ENCODE measurements around the gene WWOX.
"Not testable (repeated sequence)": the region's sequence is repeated elsewhere in the genome, so short reads cannot be mapped to it uniquely, and the experiment has no call there.

The WWOX gene

GRCh38 chr16:79202977-79203376, 1103.5 kb downstream of the WWOX start:
- Mint-ChIP-seq H3K9me3 (peaks cover 0 to 6% of the 10 kb centered on the region in 2 donors), H3K27ac (peak overlapping the region in 1 of 2 donors; percentile 22), H3K4me1 (no peaks in the 10 kb centered on the region), H3K4me3 (no peak overlapping the region), H3K27me3 (no peaks in the 10 kb centered on the region)
- DNase-seq (no peak), ATAC-seq (no peak)

DNA sequence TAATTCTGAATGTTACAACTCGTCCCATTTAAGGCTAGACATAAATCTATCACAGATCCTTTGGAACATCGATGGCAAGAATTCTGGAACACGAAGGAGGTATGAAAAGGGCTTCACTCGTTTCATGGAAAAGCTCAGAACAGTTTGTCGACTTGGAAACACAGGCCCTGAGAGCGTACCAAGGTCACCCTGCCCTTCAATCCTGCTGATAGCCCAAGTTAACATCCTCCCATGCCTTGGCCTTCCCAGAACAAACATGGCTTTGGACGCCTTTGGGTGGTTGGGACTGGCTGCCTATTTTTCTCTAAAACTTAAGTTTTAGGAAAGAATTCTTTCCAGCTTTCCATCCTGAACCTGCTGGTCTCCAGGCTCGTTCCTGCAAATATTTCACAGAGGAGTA, 1105.0 kb downstream of the WWOX start:
- Mint-ChIP-seq H3K4me1 (no peaks in the 10 kb centered on the region), H3K27ac (no peak overlapping the region), H3K27me3 (no peaks in the 10 kb centered on the region), H3K9me3 (peaks cover 0 to 6% of the 10 kb centered on the region in 2 donors), H3K4me3 (no peak overlapping the region)
- DNase-seq (no peak), ATAC-seq (no peak)

- ATAC-seq (no peak), DNase-seq (no peak)
- H3K4me1 Mint-ChIP-seq: peaks cover 4% of the 10 kb centered on the region
- H3K27me3 Mint-ChIP-seq: no peaks in the 10 kb centered on the region
- H3K9me3 Mint-ChIP-seq: no peaks in the 10 kb centered on the region
- H3K4me3 Mint-ChIP-seq: no peak overlapping the region
- no peak overlapping the region for H3K27ac Mint-ChIP-seq
Measured at GRCh38 chr16:79206889-79207288, 1107.4 kb downstream of the WWOX start.

DNA sequence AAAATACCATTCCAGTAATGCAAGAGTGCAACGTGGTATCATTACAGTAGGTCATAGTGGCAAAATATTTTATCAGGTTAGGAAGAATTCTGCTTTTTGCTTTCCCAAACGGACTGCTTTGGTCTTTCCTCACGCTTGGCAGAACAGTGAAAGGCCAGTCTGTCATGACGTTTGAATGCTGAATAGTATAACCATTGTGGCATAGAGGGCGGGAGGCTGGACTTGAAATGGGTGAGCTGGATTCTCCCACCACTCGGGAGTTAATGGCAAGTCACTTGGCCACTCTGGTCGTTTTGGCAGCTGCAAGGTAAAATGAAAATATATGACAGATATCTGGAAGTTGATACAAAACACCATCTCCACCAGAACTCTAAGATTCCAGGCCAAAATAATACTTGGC, 1109.9 kb downstream of the WWOX start:
- no peak overlapping the region for H3K4me3 Mint-ChIP-seq
- H3K4me1 Mint-ChIP-seq: peaks cover 4% of the 10 kb centered on the region
- H3K27me3 Mint-ChIP-seq: no peaks in the 10 kb centered on the region
- no peak overlapping the region for H3K27ac Mint-ChIP-seq
- H3K9me3 Mint-ChIP-seq: peaks cover 5 to 8% of the 10 kb centered on the region in 2 donors
- DNase-seq: no peak
- no peak for ATAC-seq

GRCh38 chr16:79210607-79211006, 1111.2 kb downstream of the WWOX start:
- Mint-ChIP-seq H3K9me3 (peaks cover 6 to 9% of the 10 kb centered on the region in 2 donors), H3K27me3 (no peaks in the 10 kb centered on the region), H3K27ac (no peak overlapping the region), H3K4me3 (no peak overlapping the region), H3K4me1 (peaks cover 4% of the 10 kb centered on the region)
- DNase-seq (no peak), ATAC-seq (peak; percentile 72)

DNA sequence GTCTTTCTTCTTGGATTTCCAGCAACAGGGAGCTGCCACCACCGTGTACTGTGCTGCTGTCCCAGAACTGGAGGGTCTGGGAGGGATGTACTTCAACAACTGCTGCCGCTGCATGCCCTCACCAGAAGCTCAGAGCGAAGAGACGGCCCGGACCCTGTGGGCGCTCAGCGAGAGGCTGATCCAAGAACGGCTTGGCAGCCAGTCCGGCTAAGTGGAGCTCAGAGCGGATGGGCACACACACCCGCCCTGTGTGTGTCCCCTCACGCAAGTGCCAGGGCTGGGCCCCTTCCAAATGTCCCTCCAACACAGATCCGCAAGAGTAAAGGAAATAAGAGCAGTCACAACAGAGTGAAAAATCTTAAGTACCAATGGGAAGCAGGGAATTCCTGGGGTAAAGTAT, 1112.1 kb downstream of the WWOX start:
- Mint-ChIP-seq H3K27me3 (no peaks in the 10 kb centered on the region), H3K4me3 (no peak overlapping the region), H3K4me1 (peaks cover 4% of the 10 kb centered on the region), H3K9me3 (peaks cover 11 to 14% of the 10 kb centered on the region in 2 donors), H3K27ac (no peak overlapping the region)
- no peak for ATAC-seq
- no peak for DNase-seq

GRCh38 chr16:79212114-79212791, 1112.8 kb downstream of the WWOX start:
- ATAC-seq: no peak
- no peak overlapping the region for H3K4me3 Mint-ChIP-seq
- no peak for DNase-seq
- peaks cover 11 to 14% of the 10 kb centered on the region in 2 donors for H3K9me3 Mint-ChIP-seq
- peaks cover 5% of the 10 kb centered on the region for H3K4me1 Mint-ChIP-seq
- H3K27ac Mint-ChIP-seq: no peak overlapping the region
- H3K27me3 Mint-ChIP-seq: no peaks in the 10 kb centered on the region

- Mint-ChIP-seq H3K9me3 (peaks cover 11 to 14% of the 10 kb centered on the region in 2 donors), H3K27me3 (no peaks in the 10 kb centered on the region), H3K4me3 (no peak overlapping the region), H3K4me1 (peaks cover 10% of the 10 kb centered on the region), H3K27ac (no peak overlapping the region)
- DNase-seq: no peak
- ATAC-seq: no peak
Measured at GRCh38 chr16:79213214-79213613, 1113.8 kb downstream of the WWOX start.

DNA sequence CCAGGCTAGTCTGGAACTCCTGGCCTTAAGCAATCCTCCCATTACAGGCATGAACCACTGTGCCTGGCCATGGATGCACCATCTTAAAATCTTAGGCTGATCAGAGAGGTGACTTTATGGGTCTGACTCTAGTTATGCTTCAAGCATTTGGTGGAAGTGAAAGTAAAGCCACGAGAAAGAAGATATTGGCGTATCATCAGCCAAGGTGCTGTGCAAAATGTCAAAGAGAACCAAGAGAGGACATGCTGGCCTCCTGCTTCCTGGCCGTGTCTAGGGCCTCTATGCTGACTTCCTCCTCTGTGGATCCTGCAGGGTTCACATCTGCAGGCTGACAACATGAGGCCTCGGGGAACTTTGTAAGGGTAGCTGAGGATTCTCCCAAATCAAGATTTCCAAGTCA, 1115.8 kb downstream of the WWOX start:
- Mint-ChIP-seq H3K27me3 (no peaks in the 10 kb centered on the region), H3K9me3 (peaks cover 11 to 14% of the 10 kb centered on the region in 2 donors), H3K27ac (no peak overlapping the region), H3K4me1 (peaks cover 10% of the 10 kb centered on the region), H3K4me3 (no peak overlapping the region)
- ATAC-seq (no peak), DNase-seq (no peak)

DNA sequence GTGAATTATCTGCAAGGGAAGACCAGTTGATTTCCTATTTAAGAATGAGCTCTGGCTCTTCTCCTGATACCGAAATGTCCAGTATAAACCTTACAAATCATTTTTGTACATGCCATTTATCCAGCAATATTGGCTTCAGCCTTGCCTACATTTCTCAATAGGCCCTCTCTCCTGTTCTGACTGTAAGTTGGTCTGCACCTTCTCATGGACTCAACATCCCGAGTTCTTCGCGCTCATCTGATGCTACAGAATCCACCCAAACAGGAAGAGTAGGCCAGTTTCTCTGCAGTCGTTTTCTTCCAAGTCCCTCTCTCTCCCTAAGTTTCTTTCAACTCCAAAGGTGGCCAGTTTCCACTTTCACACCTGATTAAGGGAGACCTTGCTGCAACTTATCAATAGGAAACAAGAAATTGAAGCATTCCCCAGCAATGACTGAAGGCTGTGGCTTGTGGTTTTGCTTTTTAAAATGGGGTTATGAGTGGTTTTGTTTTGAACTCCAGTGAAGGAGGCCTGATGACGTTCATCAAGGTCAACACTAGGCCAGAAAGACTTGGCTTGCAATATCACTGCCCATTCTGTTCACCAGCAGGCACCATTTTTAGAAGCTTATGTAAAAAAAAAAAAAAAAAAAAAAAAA, 1118.0 kb downstream of the WWOX start:
- no peak overlapping the region for H3K4me3 Mint-ChIP-seq
- H3K27ac Mint-ChIP-seq: no peak overlapping the region
- peaks cover under 1% of the 10 kb centered on the region for H3K27me3 Mint-ChIP-seq
- peaks cover 6% of the 10 kb centered on the region for H3K4me1 Mint-ChIP-seq
- peak in 1 of 2 donors; percentile 23 for DNase-seq
- H3K9me3 Mint-ChIP-seq: peaks cover 14 to 18% of the 10 kb centered on the region in 2 donors
- peak; percentile 77 for ATAC-seq

GRCh38 chr16:79218351-79218750, 1118.9 kb downstream of the WWOX start:
- no peak overlapping the region for H3K27ac Mint-ChIP-seq
- ATAC-seq: no peak

GRCh38 chr16:79225994-79226393, 1126.5 kb downstream of the WWOX start:
- peaks cover 21 to 49% of the 10 kb centered on the region in 2 donors for H3K9me3 Mint-ChIP-seq
- not testable (repeated sequence) for DNase-seq, H3K27ac Mint-ChIP-seq, ATAC-seq, H3K4me1 Mint-ChIP-seq, H3K4me3 Mint-ChIP-seq
- H3K27me3 Mint-ChIP-seq: peaks cover 28% of the 10 kb centered on the region

More at GRCh38 chr16:79218351-79218750, 1118.9 kb downstream of the WWOX start:
- Mint-ChIP-seq H3K4me3 (no peak overlapping the region), H3K27me3 (peaks cover 9% of the 10 kb centered on the region), H3K9me3 (peaks cover 22 to 24% of the 10 kb centered on the region in 2 donors), H3K4me1 (peaks cover 6% of the 10 kb centered on the region)
- DNase-seq: no peak

- ATAC-seq: no peak
- no peak overlapping the region for H3K27ac Mint-ChIP-seq
- peaks cover 17% of the 10 kb centered on the region for H3K27me3 Mint-ChIP-seq
- DNase-seq: no peak
- H3K9me3 Mint-ChIP-seq: peaks cover 4 to 34% of the 10 kb centered on the region in 2 donors
- H3K4me1 Mint-ChIP-seq: no peaks in the 10 kb centered on the region
- no peak overlapping the region for H3K4me3 Mint-ChIP-seq
Measured at GRCh38 chr16:79229361-79229760, 1129.9 kb downstream of the WWOX start.

- not testable (repeated sequence) for H3K4me3 Mint-ChIP-seq, ATAC-seq, H3K4me1 Mint-ChIP-seq, H3K27ac Mint-ChIP-seq, DNase-seq
- Mint-ChIP-seq H3K9me3 (peaks cover 6 to 23% of the 10 kb centered on the region in 2 donors), H3K27me3 (peaks cover 34% of the 10 kb centered on the region)
Measured at GRCh38 chr16:79245700-79246099, 1146.2 kb downstream of the WWOX start.

- Mint-ChIP-seq H3K27me3 (peaks cover 18% of the 10 kb centered on the region), H3K4me3 (no peak overlapping the region), H3K4me1 (no peaks in the 10 kb centered on the region), H3K9me3 (peaks cover 0 to 9% of the 10 kb centered on the region in 2 donors), H3K27ac (no peak overlapping the region)
- no peak for DNase-seq
- no peak for ATAC-seq
Measured at GRCh38 chr16:79247386-79247785, 1147.9 kb downstream of the WWOX start.

- peaks cover 13% of the 10 kb centered on the region for H3K27me3 Mint-ChIP-seq
- no peak overlapping the region for H3K27ac Mint-ChIP-seq
- H3K4me1 Mint-ChIP-seq: no peaks in the 10 kb centered on the region
- no peak overlapping the region for H3K4me3 Mint-ChIP-seq
- DNase-seq (no peak), ATAC-seq (no peak)
- H3K9me3 Mint-ChIP-seq: no peaks in the 10 kb centered on the region
Measured at GRCh38 chr16:79248351-79248750, 1148.9 kb downstream of the WWOX start.

Measured in stimulated activated naive CD8-positive, alpha-beta T cell treated with anti-CD3 and anti-CD28 coated beads, Interleukin-15, amount 100 ng/mL, for 72 hours (primary cell).